GM23248 (cell line): ENCODE measurements around the gene MTG2.

ENCODE experiments used
- EZH2 ChIP-seq: fragments of 200-600 bp; sonication (generic); IDR thresholded peaks from 2 replicates; pipeline ENCODE4 v1.6.1; 2018; ENCODE audit warnings: antibody characterized with exemption, mild to moderate bottlenecking; ENCODE audit not compliant: insufficient read depth, poor library complexity, severe bottlenecking
- EZH2phosphoT487 ChIP-seq: fragments of 200-600 bp; sonication (generic); IDR thresholded peaks from 2 replicates; pipeline ENCODE4 v1.6.1; 2018; ENCODE audit warnings: antibody characterized with exemption, moderate library complexity, mild to moderate bottlenecking, low read depth; ENCODE audit not compliant: insufficient read depth

DNA sequence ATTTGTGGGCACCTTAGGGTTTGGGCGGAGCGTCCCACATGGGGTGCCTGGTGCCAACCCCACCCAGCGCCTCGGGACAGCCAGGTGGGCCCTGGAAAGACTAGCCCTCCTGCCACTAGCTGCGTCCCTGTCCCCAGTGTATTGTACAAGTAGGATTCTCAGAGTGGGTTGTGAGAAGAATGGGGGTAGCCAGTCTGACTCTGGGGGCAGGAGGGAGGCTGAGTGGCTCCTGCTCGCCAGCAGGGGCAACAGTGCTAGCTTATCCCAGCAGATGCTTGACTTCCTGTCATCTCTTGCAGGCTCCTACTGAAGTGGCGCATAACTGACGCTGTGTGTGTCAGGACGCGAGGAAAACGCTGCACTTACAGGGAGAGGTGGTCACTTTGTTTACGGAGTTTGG, 49.0 kb upstream of the MTG2 start:
- TF ChIP-seq EZH2 (no peak), EZH2phosphoT487 (no peak)
